DMS114 treated with DMSO at 0.1 percent for 48 hours (cell line): Measurements from ENCODE around the gene PPP1R7.

ENCODE experiments used
- DNase-seq: peaks from one replicate; lab custom pipeline; 2025; ENCODE audit not compliant: unreplicated experiment; lab: John Stamatoyannopoulos, UW

PPP1R7 gene

DNA sequence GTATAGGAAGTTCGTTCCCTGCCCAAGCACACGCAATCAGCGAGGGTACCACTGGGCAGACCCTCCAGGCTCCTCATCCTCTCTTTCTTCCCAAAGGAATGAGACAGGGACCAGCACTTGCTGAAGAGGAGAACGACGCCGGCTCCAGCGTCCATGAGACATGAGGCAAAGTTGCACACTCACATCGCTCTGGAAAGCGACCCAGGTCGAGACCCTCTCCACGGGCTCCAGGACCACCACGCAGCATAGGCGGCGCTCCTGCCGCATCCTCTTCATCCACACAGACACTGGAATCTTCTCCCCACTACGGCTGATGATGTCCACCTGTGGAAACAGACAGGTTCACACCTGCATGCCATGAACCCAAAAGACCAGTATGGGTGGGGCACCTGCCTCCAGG is 11.8 kb upstream of the PPP1R7 start:
- no peak for DNase-seq

- DNase-seq, result no peak
Observed at GRCh38 chr2:241139531-241140444, 10.5 kb upstream of the PPP1R7 start.

- DNase-seq, result no peak
Observed at GRCh38 chr2:241140445-241140840, 9.8 kb upstream of the PPP1R7 start.

DNA sequence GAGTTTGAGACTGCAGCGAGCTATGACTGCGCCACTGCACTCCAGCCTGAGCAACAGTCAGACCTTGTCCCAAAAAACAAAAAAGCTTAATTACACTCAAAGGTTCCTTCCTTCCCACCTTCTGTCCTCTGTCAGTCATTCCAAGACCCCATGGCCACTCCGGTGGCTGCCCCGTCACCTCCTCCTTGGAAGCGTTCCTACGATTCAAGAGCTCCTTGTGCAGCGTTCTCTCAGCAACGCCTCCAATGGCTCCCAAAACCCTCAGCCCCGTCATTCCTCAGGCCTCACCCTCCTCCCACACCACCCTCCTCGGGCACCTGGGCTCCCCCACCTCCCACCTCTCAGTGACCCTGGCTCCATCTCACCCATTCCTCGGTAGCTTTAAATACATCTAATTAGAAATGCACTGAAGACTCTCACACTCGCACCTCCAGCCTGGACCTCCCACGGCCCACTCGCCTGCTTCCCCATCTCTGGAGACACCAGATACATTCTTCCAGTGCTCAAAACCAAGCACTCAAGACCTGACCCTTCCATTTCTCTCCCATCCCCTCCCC is 9.0 kb upstream of the PPP1R7 start:
- no peak for DNase-seq

- DNase-seq, result no peak
Observed at GRCh38 chr2:241142063-241142462, 8.2 kb upstream of the PPP1R7 start.

- DNase-seq, result no peak
Observed at GRCh38 chr2:241142593-241142992, 7.7 kb upstream of the PPP1R7 start.

DNA sequence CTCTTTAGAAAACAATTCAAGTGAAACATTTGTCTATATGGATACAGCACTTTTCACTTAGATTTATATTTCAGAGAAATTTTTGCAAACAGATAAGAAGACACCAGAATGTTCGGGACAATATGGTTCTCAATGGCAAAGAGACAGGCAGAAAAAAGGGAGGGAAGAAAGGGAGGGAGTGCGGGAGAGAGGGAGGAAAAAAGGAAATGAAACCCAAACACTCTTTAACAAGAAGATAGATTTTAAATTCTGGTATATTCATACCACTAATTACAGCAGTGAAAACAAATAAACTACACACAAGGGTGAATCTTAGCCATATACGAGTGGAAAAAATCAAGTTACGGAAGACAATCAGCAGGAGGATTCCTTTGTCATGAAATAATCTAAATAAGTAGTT is 4.0 kb upstream of the PPP1R7 start:
- DNase-seq, result no peak

DNA sequence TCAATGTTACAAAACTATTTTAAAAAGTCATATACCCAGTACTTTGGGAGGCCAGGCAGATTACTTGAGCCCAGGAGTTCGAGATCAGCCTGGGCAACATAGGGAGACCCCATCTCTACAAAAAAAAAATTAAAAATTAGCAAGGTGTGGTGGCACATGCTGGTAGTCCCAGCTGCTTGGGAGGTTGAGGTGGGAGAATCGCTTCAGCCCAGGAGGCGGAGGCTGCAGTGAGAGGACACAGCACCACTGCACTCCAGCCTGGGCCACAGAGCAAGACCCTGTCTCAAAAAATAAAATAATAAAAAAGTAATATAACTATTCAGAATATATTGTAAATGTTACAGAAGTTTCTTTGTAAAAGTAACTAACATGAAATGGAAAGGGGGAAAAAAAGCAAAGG is 2.9 kb upstream of the PPP1R7 start:
- no peak for DNase-seq

- no peak for DNase-seq
Observed at GRCh38 chr2:241148239-241148638, 2.0 kb upstream of the PPP1R7 start.

GRCh38 chr2:241148891-241149674 is 1.2 kb upstream of the PPP1R7 start, which contains the start of gene PASK:
Gene PASK, minus strand, starts transcription at chr2:241149472. Its CDS starts 6,440 bp downstream, at chr2:241143032.
- DNase-seq, result peak; percentile 92

GRCh38 chr2:241149675-241149924 is 667 bp upstream of the PPP1R7 start:
- DNase-seq, result no peak

GRCh38 chr2:241150660-241151530 is 628 bp downstream of the PPP1R7 start:
- no peak for DNase-seq

- DNase-seq, result no peak
Observed at GRCh38 chr2:241151934-241152660, 1.8 kb downstream of the PPP1R7 start.

DNA sequence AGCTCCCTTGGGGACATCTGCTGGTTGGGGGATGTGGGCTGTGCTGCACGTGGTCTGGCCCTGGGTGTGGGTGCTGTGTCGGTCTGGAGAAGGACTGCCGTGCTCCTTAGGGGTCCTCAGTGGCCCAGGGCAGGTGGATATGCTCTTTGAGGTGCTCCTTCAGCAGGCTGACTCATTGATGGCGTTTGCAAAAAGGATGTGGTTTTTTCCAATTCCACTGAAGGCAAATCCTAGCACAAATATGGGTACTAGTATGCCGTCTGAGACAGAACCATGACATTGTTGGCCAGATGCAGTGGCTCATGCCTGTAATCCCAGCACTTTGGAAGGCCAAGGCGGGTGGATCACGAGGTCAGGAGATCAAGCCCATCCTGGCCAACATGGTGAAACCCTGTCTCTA is 3.3 kb downstream of the PPP1R7 start:
- DNase-seq, result no peak

DNA sequence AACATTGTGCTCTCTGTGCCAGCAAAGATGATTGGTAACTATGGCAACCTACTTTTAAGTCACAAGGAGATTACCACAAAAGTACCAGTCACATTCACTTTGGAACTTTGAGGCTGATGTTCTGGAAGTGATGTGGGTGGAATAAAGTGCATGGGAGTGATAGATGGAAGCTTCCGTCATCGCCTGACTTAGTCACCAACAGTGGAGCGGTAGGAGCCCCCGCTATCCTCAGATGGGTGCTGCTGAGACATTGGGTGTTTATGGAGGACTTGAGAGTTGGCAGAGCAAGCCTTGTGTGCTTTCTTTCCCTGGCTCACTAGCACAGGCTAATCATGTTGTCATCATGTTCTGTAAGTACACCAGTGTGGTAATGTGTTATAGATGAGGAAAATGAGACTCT is 4.6 kb downstream of the PPP1R7 start:
- DNase-seq, result no peak

DNA sequence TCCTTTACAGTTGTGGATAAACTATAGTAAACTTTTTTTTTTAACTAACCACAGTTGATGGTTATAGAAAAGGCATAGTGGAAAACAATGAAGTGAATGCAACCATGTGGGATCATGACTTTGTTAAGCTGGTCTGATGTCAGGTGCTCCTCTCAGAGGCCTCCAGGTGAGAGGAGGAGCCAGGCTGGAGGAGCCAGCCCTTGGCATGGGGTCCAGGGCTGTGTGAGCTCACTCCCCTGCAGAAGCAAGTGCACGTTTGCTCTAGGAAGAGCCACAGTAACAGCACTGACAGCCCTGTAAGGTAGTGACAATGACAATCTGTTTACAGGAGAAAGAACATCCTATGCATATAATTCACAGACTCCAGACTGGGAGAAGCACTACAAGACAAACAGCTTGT is 5.7 kb downstream of the PPP1R7 start:
- DNase-seq, result no peak

GRCh38 chr2:241156971-241157441 is 6.7 kb downstream of the PPP1R7 start:
- DNase-seq, result no peak

- DNase-seq, result no peak
Observed at GRCh38 chr2:241157841-241158545, 7.7 kb downstream of the PPP1R7 start.

GRCh38 chr2:241158546-241158900 is 8.3 kb downstream of the PPP1R7 start:
- no peak for DNase-seq

DNA sequence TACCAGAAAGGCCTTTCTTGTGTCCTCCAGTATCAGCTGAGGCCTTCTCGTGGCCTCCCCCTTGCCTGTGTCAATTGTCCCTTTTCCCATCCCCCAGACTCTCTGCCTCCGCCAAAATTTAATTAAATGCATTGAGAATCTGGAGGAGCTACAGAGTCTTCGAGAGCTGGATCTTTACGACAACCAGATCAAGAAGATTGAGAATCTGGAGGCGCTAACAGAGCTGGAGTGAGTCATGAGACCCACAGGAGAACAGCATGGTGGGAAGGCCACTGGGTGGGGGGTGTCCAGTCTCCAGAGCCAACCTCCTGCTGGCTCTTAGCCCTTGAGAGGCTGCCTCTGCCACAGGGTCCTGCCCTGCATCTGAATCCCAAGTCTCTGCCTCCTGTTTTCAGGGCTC is 8.8 kb downstream of the PPP1R7 start:
- no peak for DNase-seq
